WTC11 (cell line): Measurements from ENCODE around the gene ARL6. TPM values are rescaled to one million over a fixed set of nuclear protein-coding genes. Genes with fewer than 3 reads are reported as not detected.
A peak's percentile ranks its signal among the peaks of the same experiment; 100 is the strongest.

ENCODE experiments used
- ATAC-seq: fragments of 200-7000 bp; cut with Tn5 transposase; 2 replicates; pipeline ENCODE4 v1.10.0; 2021; ENCODE audit warnings: mild to moderate bottlenecking, moderate library complexity
- CTCF ChIA-PET: fragments of 300-600 bp; sonication (Branson Sonifier 250); formaldehyde crosslinking; loops from one replicate; lab custom pipeline; 2021; ENCODE audit warnings: antibody characterized with exemption; lab: Charles Lee
- POLR2A ChIA-PET: fragments of 350-600 bp; sonication (Branson Sonifier 250); formaldehyde crosslinking; loops from one replicate; lab custom pipeline; 2021; ENCODE audit warnings: antibody characterized with exemption; lab: Charles Lee
- DNase-seq: peaks from one replicate; pipeline ENCODE4 v3.0.0; 2021; ENCODE audit warnings: low spot score
- H3K27ac Mint-ChIP-seq: 2 replicates; pipeline ENCODE4 v1.8.0; 2021; ENCODE audit warnings: mixed read lengths
- H3K27me3 Mint-ChIP-seq: 2 replicates; pipeline ENCODE4 v1.8.0; 2021; ENCODE audit warnings: low read depth, mild to moderate bottlenecking, moderate library complexity, mixed read lengths
- H3K36me3 Mint-ChIP-seq: 2 replicates; pipeline ENCODE4 v1.8.0; 2021; ENCODE audit warnings: mixed read lengths
- H3K4me1 Mint-ChIP-seq: 2 replicates; pipeline ENCODE4 v1.8.0; 2022; ENCODE audit warnings: mixed read lengths
- H3K4me3 Mint-ChIP-seq: 2 replicates; pipeline ENCODE4 v1.8.0; 2021; ENCODE audit warnings: mild to moderate bottlenecking, moderate library complexity, mixed read lengths
- H3K9me3 Mint-ChIP-seq: 2 replicates; pipeline ENCODE4 v1.8.0; 2021; ENCODE audit warnings: mixed read lengths
- ATF1 ChIP-seq: sonication (generic); formaldehyde crosslinking; IDR thresholded peaks from 2 replicates; pipeline ENCODE4 v1.8.1; 2023; ENCODE audit warnings: mild to moderate bottlenecking, moderate library complexity, missing genetic modification reagents
- CREM ChIP-seq: sonication (generic); formaldehyde crosslinking; IDR thresholded peaks from 2 replicates; pipeline ENCODE4 v1.8.1; 2022; ENCODE audit warnings: mild to moderate bottlenecking, missing genetic modification reagents, moderate library complexity
- EMX1 ChIP-seq: fragments of 250-450 bp; sonication (Bioruptor Pico); IDR thresholded peaks from 2 replicates; pipeline ENCODE4 v1.8.0; 2021; ENCODE audit warnings: mild to moderate bottlenecking
- FOXJ3 ChIP-seq: sonication (generic); formaldehyde crosslinking; IDR thresholded peaks from 2 replicates; pipeline ENCODE4 v1.9.0; 2021; ENCODE audit warnings: missing genetic modification reagents, mild to moderate bottlenecking, borderline replicate concordance
- GABPB1 ChIP-seq: sonication (generic); formaldehyde crosslinking; IDR thresholded peaks from 2 replicates; pipeline ENCODE4 v1.8.1; 2023; ENCODE audit warnings: mild to moderate bottlenecking, missing genetic modification reagents
- GRHL2 ChIP-seq: fragments of 250-450 bp; sonication (Bioruptor Pico); IDR thresholded peaks from 2 replicates; pipeline ENCODE4 v1.8.0; 2022; ENCODE audit warnings: mild to moderate bottlenecking, moderate library complexity; ENCODE audit not compliant: insufficient replicate concordance, severe bottlenecking
- JAZF1 ChIP-seq: fragments of 250-450 bp; sonication (Bioruptor Pico); IDR thresholded peaks from 2 replicates; pipeline ENCODE4 v1.9.0; 2021; ENCODE audit warnings: moderate library complexity, mild to moderate bottlenecking, inconsistent platforms
- KAT7 ChIP-seq: sonication (generic); formaldehyde crosslinking; IDR thresholded peaks from 2 replicates; pipeline ENCODE4 v1.8.1; 2023; ENCODE audit warnings: missing genetic modification reagents, mild to moderate bottlenecking, borderline replicate concordance
- OVOL2 ChIP-seq: fragments of 250-450 bp; sonication (Bioruptor Pico); IDR thresholded peaks from 2 replicates; pipeline ENCODE4 v1.9.0; 2021; ENCODE audit warnings: mild to moderate bottlenecking, borderline replicate concordance
- RELA ChIP-seq: sonication (generic); formaldehyde crosslinking; IDR thresholded peaks from 2 replicates; pipeline ENCODE4 v1.8.1; 2022; ENCODE audit warnings: missing genetic modification reagents, mild to moderate bottlenecking, borderline replicate concordance
- RORB ChIP-seq: fragments of 250-450 bp; sonication (Bioruptor Pico); IDR thresholded peaks from 2 replicates; pipeline ENCODE4 v1.9.0; 2021; ENCODE audit warnings: mild to moderate bottlenecking
- TCF7 ChIP-seq: sonication (generic); formaldehyde crosslinking; IDR thresholded peaks from 2 replicates; pipeline ENCODE4 v1.8.0; 2022; ENCODE audit warnings: mild to moderate bottlenecking, low read depth, missing genetic modification reagents, moderate library complexity
- TEAD1 ChIP-seq: sonication (generic); formaldehyde crosslinking; IDR thresholded peaks from 2 replicates; pipeline ENCODE4 v1.8.0; 2022; ENCODE audit warnings: mild to moderate bottlenecking, missing genetic modification reagents
- ZNF121 ChIP-seq: sonication (generic); formaldehyde crosslinking; IDR thresholded peaks from 2 replicates; pipeline ENCODE4 v1.8.0; 2023; ENCODE audit warnings: missing genetic modification reagents
- ZNF423 ChIP-seq: fragments of 250-450 bp; sonication (Bioruptor Pico); IDR thresholded peaks from 2 replicates; pipeline ENCODE4 v2.1.2; 2022; ENCODE audit warnings: mild to moderate bottlenecking, moderate library complexity
- total RNA-seq: library from RNA; stranded (reverse); gene quantifications from 3 replicates; pipeline ENCODE4 v1.2.3, GENCODE V29; 2021
- TF ChIP-seq, protein P1 (sequence below): fragments of 250-450 bp; sonication (Bioruptor Pico); IDR thresholded peaks from 2 replicates; pipeline ENCODE4 v2.1.2; 2022; ENCODE audit warnings: mild to moderate bottlenecking, moderate library complexity
- TF ChIP-seq, protein P2 (sequence below): sonication (generic); formaldehyde crosslinking; IDR thresholded peaks from 2 replicates; pipeline ENCODE4 v1.8.0; 2022; ENCODE audit warnings: mild to moderate bottlenecking, missing genetic modification reagents
- TF ChIP-seq, protein P3 (sequence below): fragments of 250-450 bp; sonication (Bioruptor Pico); IDR thresholded peaks from 2 replicates; pipeline ENCODE4 v1.8.0; 2021; ENCODE audit warnings: mild to moderate bottlenecking
- TF ChIP-seq, protein P4 (sequence below): fragments of 250-450 bp; sonication (Bioruptor Pico); IDR thresholded peaks from 2 replicates; pipeline ENCODE4 v1.9.0; 2021; ENCODE audit warnings: mild to moderate bottlenecking, borderline replicate concordance

ARL6 gene
- total RNA-seq, 1 experiment from 2014 or later = 6.8 TPM

DNA sequence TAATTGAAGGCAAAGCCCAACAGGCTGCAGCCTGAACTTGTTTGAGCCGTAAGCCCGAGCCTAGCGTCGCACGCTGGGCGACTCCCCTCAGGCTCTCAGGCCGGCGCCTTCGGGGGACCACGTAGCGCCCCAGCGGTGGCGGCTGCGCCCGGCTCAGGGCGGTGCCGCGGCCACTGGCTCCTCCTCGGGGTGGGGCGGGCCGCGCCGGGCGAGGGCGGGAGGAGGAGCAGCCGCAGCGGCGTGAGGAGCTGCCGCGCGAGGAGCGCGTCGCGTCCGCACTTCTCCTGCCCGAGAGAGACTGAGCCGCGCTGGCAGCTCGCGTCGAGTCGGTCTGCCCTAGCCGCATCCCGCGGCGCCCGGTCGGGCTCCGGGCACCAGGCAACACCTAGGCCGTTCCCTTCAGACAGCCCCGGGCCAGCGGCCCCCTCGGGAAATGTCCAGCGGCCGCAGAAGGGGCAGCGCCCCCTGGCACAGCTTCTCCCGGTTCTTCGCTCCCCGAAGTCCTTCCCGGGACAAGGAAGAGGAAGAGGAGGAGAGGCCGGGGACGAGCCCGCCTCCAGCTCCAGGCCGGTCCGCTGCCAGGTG lies 57.3 kb downstream of the ARL6 start, which contains the start of gene CRYBG3 (continued):
- TF ChIP-seq, protein P1, sequence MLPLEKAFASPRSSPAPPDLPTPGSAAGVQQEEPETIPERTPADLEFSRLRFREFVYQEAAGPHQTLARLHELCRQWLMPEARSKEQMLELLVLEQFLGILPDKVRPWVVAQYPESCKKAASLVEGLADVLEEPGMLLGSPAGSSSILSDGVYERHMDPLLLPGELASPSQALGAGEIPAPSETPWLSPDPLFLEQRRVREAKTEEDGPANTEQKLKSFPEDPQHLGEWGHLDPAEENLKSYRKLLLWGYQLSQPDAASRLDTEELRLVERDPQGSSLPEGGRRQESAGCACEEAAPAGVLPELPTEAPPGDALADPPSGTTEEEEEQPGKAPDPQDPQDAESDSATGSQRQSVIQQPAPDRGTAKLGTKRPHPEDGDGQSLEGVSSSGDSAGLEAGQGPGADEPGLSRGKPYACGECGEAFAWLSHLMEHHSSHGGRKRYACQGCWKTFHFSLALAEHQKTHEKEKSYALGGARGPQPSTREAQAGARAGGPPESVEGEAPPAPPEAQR (CRISPR knock-in tag) = no peak
- TF ChIP-seq RELA (CRISPR knock-in tag) = no peak; the same call in 1 of the 2 replicates
- TF ChIP-seq, protein P2, sequence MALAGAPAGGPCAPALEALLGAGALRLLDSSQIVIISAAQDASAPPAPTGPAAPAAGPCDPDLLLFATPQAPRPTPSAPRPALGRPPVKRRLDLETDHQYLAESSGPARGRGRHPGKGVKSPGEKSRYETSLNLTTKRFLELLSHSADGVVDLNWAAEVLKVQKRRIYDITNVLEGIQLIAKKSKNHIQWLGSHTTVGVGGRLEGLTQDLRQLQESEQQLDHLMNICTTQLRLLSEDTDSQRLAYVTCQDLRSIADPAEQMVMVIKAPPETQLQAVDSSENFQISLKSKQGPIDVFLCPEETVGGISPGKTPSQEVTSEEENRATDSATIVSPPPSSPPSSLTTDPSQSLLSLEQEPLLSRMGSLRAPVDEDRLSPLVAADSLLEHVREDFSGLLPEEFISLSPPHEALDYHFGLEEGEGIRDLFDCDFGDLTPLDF (CRISPR knock-in tag) = 0 out of 2 replicates have a peak, but pooled peaks have one; percentile 62
- TF ChIP-seq KAT7 (CRISPR knock-in tag) = no peak
- TF ChIP-seq, protein P3, sequence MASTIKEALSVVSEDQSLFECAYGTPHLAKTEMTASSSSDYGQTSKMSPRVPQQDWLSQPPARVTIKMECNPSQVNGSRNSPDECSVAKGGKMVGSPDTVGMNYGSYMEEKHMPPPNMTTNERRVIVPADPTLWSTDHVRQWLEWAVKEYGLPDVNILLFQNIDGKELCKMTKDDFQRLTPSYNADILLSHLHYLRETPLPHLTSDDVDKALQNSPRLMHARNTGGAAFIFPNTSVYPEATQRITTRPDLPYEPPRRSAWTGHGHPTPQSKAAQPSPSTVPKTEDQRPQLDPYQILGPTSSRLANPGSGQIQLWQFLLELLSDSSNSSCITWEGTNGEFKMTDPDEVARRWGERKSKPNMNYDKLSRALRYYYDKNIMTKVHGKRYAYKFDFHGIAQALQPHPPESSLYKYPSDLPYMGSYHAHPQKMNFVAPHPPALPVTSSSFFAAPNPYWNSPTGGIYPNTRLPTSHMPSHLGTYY (CRISPR knock-in tag) = no peak
- TF ChIP-seq ATF1 (CRISPR knock-in tag) = no peak

DNA sequence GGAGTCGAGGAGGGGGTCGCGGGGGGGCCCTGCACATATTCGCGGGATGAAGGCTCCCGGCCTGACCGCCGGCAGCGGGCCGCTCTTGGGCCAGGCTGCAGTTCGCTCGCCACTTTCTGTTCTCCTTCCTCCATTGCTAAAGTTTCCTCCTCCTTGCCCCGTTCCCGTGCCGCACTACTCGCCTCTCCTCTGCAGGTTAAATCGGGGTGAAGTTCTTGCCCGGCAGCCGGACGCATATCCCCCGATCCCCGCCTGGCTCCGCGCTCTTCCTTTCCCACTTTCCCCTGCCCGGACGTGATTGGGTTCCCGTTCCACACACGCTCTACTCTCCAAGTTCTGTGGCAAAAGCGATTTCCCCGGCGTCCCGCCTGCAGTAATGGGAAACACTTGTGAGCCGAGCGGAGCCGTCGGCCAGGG lies 57.8 kb downstream of the ARL6 start:
- peaks cover 29% of the 10 kb centered on the region for H3K27me3 Mint-ChIP-seq
- POLR2A ChIA-PET = interaction anchor here (0.8 kb wide), 1 partner anchor 16 kb away, joined by 4 read pairs; no protein-coding TSS in a partner anchor
- H3K9me3 Mint-ChIP-seq = no peaks in the 10 kb centered on the region
- peak; percentile 54 for DNase-seq
- peaks cover 46% of the 10 kb centered on the region for H3K4me1 Mint-ChIP-seq
- peak; percentile 31 for ATAC-seq
- no peaks in the 10 kb centered on the region for H3K36me3 Mint-ChIP-seq
- H3K4me3 Mint-ChIP-seq = peak overlapping the region; percentile 99
- H3K27ac Mint-ChIP-seq = peak overlapping the region; percentile 43
- CTCF ChIA-PET = interaction anchor here (0.6 to 2.1 kb wide), 7 partner anchors 8 to 507 kb away, joined by 3 to 14 read pairs (median 4); partner anchors contain the start of gene ARL6
- TF ChIP-seq TCF7 (no peak), OVOL2 (CRISPR knock-in tag) (no peak), GRHL2 (CRISPR knock-in tag) (no peak), GABPB1 (CRISPR knock-in tag) (no peak), ZNF423 (no peak)

DNA sequence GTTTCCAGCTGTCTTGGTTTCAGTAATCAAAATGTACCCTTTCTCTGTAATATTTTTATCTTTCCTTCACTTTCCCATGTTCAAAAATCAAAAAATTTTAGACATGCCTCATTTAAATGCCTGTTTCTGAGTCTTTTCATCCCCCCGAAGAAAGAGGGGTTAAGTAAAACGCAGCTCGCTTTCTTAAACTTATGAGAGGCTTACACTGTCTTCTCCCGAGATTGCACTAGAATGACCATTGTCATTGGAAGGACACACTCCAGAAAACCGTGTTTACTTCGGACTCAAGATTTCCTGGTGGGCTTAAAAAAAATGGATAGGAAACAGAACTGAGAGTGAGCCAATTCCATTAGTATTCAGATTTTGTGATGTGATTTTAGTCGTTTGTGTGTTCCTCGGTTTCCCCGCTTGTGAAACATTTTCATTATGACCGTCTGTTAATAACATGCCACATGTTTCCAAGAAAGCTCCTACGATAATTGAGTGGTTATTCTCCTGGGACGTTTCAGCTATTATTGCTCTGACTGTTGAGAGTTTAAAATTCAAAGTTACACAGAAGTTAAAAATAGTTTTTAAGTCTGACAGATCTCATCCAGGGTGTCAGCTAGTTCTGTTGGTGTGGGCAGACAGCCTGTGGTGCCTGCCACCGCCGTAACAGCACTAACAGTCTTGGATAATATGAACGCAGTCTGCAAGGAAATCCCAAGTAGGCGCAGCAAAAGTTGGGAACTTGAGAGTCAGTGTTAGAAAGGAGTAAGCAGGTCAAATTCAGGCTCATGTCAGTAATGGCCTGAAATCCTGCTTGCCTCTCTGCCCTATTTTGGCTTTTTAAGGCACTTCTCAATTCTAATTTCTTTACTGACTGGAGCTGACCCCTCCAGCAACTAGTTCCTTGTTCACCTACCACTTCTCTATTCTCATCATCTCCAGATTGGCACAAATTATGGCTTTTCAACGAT lies 58.8 kb downstream of the ARL6 start:
- Mint-ChIP-seq H3K27me3 (peaks cover 29% of the 10 kb centered on the region), H3K4me3 (peak overlapping the region; percentile 99), H3K36me3 (no peaks in the 10 kb centered on the region), H3K9me3 (no peaks in the 10 kb centered on the region), H3K27ac (no peak overlapping the region; the same call in 1 of the 2 replicates), H3K4me1 (peaks cover 43% of the 10 kb centered on the region)
- no peak for ATAC-seq
- ChIA-PET POLR2A (interaction anchor here (0.6 kb wide), 1 partner anchor 8 kb away, joined by 3 read pairs; no protein-coding TSS in a partner anchor), CTCF (interaction anchor here (1.1 kb wide), 1 partner anchor 59 kb away, joined by 3 read pairs; the partner anchor contains the start of gene ARL6)
- no peak for DNase-seq
- TF ChIP-seq CREM (no peak), TEAD1 (CRISPR knock-in tag) (no peak), ZNF121 (CRISPR knock-in tag) (no peak), ATF1 (CRISPR knock-in tag) (no peak), EMX1 (CRISPR knock-in tag) (no peak), FOXJ3 (CRISPR knock-in tag) (no peak), JAZF1 (CRISPR knock-in tag) (no peak), RORB (CRISPR knock-in tag) (no peak)
- TF ChIP-seq, protein P4, sequence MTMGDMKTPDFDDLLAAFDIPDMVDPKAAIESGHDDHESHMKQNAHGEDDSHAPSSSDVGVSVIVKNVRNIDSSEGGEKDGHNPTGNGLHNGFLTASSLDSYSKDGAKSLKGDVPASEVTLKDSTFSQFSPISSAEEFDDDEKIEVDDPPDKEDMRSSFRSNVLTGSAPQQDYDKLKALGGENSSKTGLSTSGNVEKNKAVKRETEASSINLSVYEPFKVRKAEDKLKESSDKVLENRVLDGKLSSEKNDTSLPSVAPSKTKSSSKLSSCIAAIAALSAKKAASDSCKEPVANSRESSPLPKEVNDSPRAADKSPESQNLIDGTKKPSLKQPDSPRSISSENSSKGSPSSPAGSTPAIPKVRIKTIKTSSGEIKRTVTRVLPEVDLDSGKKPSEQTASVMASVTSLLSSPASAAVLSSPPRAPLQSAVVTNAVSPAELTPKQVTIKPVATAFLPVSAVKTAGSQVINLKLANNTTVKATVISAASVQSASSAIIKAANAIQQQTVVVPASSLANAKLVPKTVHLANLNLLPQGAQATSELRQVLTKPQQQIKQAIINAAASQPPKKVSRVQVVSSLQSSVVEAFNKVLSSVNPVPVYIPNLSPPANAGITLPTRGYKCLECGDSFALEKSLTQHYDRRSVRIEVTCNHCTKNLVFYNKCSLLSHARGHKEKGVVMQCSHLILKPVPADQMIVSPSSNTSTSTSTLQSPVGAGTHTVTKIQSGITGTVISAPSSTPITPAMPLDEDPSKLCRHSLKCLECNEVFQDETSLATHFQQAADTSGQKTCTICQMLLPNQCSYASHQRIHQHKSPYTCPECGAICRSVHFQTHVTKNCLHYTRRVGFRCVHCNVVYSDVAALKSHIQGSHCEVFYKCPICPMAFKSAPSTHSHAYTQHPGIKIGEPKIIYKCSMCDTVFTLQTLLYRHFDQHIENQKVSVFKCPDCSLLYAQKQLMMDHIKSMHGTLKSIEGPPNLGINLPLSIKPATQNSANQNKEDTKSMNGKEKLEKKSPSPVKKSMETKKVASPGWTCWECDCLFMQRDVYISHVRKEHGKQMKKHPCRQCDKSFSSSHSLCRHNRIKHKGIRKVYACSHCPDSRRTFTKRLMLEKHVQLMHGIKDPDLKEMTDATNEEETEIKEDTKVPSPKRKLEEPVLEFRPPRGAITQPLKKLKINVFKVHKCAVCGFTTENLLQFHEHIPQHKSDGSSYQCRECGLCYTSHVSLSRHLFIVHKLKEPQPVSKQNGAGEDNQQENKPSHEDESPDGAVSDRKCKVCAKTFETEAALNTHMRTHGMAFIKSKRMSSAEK = no peak
